Jurkat, Clone E6-1 (cell line): ENCODE data around the gene NOM1.
"Not testable (repeated sequence)": the region's sequence is repeated elsewhere in the genome, so short reads cannot be mapped to it uniquely, and the experiment has no call there.

ENCODE experiments used
- DNase-seq: peaks from one replicate; pipeline ENCODE4 v3.0.0-alpha.2; 2011; ENCODE audit warnings: low read depth, low spot score
- H3K4me3 ChIP-seq: 2 replicates; pipeline ENCODE4 v1.5.1; 2011; ENCODE audit warnings: mild to moderate bottlenecking, low read length, control low read depth, moderate library complexity

NOM1 gene

DNA sequence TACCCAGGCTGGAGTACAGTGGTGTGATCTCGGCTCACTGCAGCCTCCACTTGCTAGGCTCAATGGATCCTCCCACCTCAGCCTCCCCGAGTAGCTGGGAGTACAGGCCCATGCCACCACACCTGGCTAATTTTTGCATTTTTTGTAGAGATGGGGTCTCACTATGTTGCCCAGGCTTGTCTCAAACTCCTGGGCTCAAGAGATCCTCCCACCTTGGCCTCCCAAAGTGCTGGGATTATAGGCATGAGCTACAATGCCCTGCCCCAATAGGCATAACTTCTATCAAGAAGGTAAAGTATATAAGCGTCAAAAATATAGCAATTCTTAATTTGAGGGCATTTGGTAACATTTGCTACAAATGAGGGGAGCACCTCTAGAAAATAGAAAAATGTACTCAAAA is 12.7 kb upstream of the NOM1 start:
- DNase-seq, H3K4me3 ChIP-seq: not testable (repeated sequence)

DNA sequence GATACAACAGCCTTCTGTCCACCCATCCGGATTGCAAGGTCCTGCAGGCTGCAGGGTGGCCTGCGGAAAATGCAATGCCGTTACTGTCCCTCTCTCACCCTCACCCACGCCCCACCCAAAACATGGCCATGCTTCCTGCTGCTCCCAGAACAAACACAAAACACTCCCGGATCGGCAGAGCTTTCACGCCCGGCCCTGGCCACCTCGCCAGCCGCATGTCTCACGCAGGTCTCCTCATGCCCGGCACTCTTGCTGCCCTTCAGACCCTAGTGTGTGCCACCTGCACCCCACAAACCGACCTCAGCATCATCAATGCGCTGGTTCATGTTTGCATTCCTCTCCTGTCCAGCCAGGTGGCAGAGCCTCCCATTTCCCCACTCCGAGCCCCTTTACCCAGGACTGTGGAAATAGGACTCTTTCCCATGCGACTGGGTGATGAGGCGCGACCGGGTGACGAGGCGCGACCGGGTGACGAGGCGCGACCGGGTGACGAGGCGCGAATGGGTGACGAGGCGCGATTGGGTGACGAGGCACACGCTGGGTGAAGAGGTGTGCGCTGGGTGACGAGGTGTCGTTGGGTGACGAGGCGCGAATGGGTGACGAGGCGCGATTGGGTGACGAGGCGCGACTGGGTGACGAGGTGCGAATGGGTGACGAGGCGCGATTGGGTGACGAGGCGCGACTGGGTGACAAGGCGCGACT is 8.9 kb upstream of the NOM1 start:
- H3K4me3 ChIP-seq, result no peak overlapping the region
- no peak for DNase-seq

DNA sequence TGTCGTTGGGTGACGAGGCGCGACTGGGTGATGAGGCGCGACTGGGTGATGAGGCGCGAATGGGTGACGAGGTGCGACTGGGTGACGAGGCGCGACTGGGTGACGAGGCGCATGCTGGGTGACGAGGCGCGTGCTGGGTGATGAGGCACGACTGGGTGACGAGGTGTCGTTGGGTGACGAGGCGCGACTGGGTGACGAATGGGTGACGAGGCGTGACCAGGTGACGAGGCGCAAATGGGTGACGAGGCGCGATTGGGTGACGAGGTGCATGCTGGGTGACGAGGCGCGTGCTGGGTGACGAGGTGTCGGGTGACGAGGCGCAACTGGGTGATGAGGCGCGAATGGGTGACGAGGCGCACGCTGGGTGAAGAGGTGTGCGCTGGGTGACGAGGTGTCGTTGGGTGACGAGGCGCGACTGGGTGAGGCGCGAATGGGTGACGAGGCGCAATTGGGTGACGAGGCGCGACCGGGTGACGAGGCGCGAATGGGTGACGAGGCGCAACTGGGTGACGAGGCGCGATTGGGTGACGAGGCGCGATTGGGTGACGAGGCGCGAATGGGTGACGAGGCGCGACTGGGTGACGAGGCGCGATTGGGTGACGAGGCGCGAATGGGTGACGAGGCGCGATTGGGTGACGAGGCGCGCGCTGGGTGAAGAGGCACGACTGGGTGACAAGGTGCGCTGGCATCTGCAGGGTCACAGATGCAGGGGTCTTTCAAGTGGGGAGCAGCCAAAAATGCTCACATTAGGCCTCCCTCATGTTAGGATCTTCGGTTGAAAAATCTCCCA is 7.9 kb upstream of the NOM1 start:
- H3K4me3 ChIP-seq, result no peak overlapping the region
- DNase-seq, result no peak

DNA sequence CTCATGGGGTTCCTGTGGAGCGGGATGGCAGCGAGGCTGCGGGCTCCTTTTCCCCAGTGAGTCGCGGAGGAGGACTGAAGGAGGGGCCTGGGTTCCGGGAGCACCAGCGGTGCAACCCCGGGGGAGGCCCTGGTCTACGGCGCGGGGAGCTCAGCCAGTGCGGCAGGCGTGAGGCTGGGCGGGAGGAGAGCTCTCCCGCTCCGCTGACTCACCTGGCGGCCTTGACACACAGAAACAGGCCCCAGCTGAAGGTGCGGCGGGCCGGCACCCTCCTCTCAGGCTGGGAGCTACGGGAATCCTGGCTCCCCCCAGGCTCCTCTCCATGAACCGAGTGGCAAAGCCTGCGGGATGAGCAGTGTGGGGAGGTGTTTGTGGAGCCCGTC is 6.8 kb upstream of the NOM1 start:
- no peak for DNase-seq
- no peak overlapping the region for H3K4me3 ChIP-seq

DNA sequence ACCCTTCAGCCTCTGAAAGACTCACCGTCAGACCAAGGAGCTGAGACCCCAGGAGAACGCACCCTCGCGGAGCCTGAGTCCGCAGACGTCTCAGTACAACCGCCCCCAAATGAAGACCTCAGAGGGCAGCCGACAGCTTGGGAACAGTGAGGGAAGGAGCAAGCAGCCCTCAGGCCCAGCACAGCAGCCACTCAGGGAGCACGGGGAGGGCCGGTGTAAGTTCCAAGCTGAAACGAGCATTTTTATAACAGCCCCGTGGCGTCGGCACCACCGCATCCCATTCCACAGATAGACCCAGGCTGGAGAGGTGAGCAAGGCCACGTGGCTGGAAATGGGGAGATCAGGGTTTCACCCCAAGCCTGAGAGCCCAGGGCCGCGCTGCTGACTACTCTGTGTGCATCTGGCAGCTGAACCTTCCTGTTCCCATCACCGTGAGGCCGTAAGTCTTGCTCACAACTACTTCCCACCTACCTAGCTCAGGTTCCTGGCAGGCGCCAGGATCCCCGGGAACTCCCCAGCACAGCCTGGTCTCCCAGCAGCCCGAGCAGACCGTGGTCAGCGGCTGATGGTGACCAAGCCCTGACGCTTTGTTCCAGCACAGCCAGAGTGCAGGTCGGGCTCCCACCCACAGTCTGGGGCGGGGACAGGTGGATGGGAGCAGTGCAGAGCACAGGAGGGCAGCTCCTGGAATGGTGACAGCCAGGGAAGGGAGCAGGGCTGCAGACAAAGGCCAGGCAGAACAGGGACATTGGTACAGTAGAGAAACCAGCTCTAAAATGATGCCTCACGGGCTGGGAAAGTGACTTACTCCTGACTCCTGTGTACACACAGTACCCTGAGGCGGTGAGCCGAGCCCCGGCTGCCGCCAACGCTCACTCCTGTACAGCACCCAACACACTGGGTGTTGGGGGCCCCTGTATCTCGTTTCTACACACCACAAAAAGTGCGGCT is 6.1 kb upstream of the NOM1 start:
- no peak for DNase-seq
- H3K4me3 ChIP-seq, result no peak overlapping the region

DNA sequence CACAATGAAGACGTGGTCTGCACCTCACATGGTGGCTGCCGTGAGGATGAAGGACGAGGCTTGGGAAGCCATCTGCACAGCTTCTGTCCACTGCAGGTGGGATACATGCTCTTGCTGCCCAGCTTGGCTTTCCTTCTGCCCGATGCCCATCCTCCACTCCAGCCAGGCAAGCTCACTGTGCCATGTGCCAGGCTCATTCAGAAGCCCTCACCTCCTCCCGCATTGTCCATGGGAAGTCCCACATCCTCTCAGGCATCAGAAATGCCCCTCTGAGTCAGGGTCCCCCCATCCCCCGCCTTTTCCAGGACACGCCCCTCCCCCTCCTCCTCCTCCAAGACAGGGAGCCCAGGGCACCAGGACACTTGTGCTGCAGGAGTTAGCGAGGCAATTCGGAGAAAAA is 4.6 kb upstream of the NOM1 start:
- no peak overlapping the region for H3K4me3 ChIP-seq
- DNase-seq, result no peak

DNA sequence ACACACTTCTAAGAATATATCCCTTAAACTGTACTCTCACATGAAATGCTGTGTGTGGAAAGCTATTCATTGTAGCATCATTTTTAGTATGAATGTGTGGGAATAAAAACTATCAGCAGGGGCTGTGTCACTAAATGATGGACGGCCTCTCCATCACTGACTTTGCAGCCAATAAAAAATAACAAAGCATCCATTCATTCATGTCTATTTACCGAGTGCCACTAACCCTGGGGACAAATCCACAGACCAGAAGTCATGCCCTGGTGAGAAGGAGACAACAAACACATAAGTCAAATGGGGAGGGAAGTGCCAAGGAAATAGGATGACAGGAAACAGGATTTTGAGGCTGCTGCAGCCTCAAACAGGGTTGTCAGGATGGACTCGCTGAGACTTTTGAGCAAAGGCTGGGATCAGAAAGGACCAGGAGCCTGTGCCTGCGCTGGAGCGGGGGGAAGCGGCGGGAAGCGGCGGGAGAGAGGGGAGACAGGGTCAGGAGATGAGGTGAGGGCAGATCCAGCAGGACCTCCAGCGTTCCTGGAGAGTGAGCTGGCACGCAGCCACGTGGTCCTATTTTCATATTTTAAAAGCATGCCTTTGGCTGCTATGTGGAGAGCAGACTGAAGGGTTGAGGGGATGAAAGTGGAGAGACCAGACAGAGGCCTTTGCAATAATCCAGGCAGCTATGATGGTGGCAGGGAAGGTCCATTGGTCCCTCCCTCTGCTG is 2.2 kb upstream of the NOM1 start:
- no peak overlapping the region for H3K4me3 ChIP-seq
- no peak for DNase-seq

DNA sequence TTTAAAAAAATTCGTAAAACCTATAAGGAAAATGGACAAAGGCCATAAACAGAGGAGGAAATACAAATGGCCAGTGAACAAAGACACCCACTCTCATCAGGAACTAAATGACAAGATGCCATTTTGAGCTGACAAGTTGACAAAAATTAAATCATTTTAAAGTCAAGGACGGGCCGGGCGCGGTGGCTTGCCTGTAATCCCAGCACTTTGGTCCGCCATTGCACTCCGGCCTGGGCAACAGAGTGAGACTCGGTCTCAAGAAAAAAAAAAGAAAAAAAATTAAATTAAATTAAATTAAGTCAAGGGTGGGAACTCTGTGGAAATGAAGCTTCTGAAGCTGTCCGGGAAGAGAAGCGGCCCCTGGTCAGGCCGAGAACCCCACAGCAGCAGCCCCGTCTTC is 1.2 kb upstream of the NOM1 start:
- no peak overlapping the region for H3K4me3 ChIP-seq
- no peak for DNase-seq

DNA sequence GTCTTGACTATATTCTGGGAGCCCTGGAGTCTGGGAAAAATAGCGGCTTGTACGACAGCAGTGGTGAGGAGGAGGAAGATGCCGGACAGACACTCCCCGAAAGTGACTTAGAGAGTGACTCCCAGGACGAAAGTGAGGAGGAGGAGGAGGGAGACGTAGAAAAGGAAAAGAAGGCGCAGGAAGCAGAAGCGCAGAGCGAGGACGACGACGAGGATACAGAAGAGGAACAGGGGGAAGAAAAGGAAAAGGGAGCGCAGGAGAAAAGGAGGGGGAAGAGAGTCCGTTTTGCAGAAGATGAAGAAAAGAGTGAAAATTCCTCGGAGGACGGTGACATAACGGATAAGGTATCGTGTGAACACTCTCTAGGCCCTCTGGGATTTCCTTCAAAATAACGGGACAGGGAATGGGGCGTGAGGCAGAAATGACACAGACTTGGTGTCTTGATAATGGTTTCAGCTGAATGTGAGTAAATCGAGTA is 908 bp downstream of the NOM1 start:
- peak overlapping the region; percentile 63 for H3K4me3 ChIP-seq
- no peak for DNase-seq

DNA sequence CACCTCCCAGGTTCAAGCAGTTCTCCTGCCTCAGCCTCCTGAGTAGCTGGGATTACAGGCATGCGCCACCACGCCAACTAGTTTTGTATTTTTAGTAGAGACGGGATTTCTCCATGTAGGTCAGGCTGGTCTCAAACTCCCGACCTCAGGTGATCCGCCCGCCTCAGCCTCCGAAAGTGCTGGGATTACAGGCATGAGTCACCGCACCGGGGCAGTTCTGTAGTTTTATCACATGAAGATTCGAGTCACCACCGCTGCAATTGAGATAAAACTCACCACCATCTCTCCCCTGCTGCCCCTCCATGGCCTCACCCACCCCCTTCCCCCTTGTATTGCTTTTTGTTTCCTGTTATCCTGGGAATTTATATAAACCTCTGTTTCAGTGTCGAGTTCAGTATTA is 3.7 kb downstream of the NOM1 start:
- not testable (repeated sequence) for DNase-seq, H3K4me3 ChIP-seq

DNA sequence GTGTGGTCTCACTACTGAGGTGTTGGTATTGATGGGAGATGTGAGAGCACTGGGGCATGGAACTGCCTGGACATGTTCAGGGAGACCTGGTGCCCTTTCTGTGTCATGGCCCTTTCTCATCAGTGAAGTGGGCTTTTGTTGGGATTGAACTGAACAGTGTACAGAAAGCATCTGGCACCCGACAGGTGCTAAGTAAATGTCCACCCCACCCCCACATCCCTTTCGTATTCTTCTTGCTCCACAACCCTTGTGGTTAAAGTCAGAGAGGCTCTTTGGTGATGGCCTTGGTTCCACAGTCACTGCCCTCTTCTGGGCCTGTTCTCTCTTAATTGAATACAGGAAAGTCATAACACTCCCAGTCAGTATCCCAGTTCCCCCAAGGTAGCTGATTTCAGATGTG is 5.4 kb downstream of the NOM1 start:
- DNase-seq, result no peak
- H3K4me3 ChIP-seq, result no peak overlapping the region

DNA sequence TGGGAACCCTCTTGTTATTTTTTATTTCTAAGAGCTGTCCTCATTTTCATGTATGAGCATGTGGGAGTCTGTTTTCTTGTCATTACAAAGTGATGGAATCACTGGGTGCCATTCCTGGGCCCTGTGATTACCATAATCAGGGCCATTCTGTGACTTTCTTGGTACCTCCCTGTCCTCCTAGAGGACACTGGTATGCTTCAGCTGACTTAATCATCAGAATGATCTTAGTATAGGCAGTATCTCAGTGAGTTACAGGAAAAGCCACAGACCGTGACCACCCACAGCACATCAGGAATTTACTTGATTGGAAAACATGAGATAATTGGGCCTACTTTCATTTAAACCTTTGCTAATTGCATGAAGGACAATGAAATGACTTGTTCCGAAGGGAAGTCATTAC is 7.2 kb downstream of the NOM1 start:
- H3K4me3 ChIP-seq, result no peak overlapping the region
- no peak for DNase-seq

DNA sequence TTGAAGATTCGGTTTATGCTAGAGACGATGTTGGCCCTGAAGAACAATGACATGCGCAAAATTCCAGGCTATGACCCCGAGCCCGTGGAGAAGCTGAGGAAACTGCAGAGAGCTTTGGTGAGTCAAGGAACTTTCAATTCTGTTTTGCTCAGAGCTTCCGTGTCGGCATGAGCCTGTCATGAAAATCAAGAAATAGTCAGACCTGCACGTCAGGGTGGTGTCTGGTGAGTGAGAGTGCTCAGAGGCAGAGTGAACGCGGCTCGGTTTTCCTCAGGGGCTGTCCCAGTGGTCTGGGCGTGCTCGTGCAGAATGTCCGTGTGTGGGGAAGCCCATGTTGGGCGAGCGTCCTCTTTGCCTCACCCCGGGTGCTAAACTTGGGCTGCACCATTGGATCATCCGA is 12.6 kb downstream of the NOM1 start:
- DNase-seq, result no peak

DNA sequence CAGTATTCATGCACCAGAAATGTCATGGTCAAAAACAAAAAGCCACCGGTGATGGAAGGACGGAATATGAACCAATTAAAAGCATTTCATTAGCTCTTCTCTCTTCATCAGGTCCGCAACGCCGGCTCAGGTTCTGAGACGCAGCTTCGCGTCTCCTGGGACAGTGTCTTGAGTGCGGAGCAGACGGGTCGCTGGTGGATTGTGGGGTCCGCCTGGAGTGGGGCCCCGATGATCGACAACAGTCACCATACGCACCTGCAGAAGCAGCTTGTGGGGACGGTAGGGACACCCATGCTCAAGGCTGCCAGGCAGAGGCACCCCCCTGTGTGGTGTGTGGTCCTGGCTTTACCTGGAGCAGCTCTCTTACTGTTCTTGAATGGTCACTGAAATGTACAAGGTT is 13.4 kb downstream of the NOM1 start:
- DNase-seq, result no peak
- H3K4me3 ChIP-seq, result no peak overlapping the region

More for the DNA sequence above, 12.6 kb downstream of the NOM1 start:
- H3K4me3 ChIP-seq, result no peak overlapping the region

DNA sequence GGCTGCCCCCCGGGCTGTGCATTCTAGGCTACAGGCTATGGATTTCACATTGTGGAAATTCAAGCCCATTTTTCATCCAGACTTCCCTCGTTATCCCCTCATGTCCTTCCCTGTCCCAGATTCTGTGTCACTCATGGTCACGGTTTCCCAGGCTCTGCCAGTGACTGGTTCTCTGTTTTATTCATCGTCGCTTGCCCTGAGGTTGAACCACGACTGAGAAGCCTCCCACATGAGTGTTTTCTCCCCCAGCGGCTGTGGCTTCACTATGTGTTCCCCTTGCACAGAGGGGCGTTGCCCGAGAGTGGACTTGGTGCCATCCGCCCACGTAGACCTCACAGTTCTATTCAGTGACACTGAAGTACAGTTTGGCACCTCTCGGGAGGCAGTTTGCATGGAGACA is 14.0 kb downstream of the NOM1 start:
- H3K4me3 ChIP-seq, result no peak overlapping the region
- DNase-seq, result no peak

DNA sequence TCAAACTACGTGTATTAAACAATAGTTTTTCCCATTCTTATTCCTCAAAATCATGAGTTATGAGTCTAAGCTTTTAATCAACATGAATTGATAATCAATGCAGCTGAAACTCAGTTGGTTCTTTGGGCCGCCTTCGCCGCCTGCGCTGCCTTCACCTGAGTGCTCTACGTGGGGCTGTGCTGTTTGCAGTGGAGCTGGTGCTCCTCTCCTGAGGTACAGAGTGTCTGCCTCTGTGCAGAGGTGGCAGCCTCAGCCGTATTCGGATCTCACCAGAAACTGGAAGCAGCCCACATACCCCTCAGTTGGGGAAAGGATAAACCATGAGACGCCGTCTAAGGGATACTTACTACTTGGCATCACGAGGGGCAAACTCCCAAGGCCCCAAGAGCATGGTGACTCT is 15.5 kb downstream of the NOM1 start:
- no peak overlapping the region for H3K4me3 ChIP-seq
- DNase-seq, result no peak

DNA sequence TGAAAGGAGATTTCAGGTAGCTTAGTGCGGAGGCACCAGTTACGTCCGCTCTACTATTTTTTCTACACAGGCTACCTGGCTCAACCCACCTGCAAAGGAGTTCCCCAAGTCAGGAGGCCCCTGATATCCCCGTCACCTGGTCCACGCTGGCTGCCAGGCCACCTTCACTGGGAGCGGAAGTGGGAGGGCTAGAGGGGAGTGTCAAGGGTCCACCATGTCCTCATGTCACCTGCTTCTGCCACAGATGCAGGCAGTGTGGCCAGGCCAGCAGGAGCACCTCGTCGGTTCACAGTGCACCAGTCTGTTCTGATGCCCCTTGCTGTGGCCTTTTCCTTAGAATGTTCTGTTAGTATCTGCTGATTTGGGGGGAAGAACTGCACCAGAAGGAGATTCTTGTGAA is 16.9 kb downstream of the NOM1 start:
- no peak for DNase-seq
- no peak overlapping the region for H3K4me3 ChIP-seq

DNA sequence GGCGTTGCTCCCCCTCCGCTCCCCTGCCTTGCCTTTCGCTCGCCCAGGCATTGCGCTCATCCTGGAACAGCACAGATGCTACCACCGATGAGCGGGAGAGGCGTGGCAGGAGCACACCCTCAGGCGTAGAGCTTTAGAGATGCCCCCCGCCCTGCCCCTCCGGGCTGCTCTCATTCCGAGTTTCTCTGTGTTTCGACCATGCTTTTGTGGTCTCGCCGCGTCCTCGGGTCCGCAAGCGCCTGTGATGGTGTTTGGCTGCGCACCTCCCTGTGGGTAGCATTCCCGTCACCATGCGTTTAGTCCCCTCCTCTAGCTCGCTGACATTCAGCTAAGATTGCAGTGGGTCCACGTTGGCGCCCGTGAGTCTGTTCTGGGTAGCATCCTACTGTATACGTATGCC is 18.7 kb downstream of the NOM1 start:
- no peak overlapping the region for H3K4me3 ChIP-seq
- DNase-seq, result no peak

DNA sequence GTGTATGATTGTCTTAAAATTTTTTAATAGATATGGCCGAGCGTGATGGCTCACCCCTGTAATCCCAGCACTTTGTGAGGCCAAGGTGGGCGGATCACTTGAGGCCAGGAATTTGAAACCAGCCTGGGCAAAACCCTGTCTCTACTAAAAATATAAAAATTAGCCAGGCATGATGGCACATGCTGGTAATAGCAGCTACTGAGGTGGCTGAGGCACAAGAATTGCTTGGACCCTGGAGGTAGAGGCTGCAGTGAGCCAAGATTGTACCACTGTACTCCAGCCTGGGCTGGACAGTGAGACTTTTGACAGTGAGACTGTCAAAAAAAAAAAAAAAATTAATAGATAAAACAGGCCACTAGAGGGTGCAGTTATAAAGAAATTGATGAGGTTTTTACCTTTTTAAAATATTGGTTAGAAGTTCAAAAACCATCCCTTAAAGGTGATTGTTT is 20.5 kb downstream of the NOM1 start:
- no peak overlapping the region for H3K4me3 ChIP-seq
- no peak for DNase-seq
